HG03280 (cell line): Measurements from ENCODE around the gene PGM5.
"Not testable (repeated sequence)": the region's sequence is repeated elsewhere in the genome, so short reads cannot be mapped to it uniquely, and the experiment has no call there.

Experiments
- ATAC-seq: cut with Tn5 transposase; IDR thresholded peaks from one replicate; pipeline ENCODE4 v1.9.1; 2021; ENCODE audit warnings: mild to moderate bottlenecking, moderate library complexity; ENCODE audit not compliant: unreplicated experiment

PGM5 gene

GRCh38 chr9:68356380-68357118 lies at the start of gene PGM5:
TSS of gene PGM5 (plus strand) at chr9:68356611. CDS start at chr9:68357128, 517 bp downstream.
- ATAC-seq = peak; percentile 48

- ATAC-seq = not testable (repeated sequence)
These were observed 49.3 kb upstream of the PGM5 start for GRCh38 chr9:68307127-68307526.

GRCh38 chr9:68307654-68308053 lies 48.8 kb upstream of the PGM5 start:
- ATAC-seq = not testable (repeated sequence)

- not testable (repeated sequence) for ATAC-seq
These were observed 45.2 kb upstream of the PGM5 start for GRCh38 chr9:68311208-68311607.

- ATAC-seq = not testable (repeated sequence)
These were observed 38.2 kb upstream of the PGM5 start for GRCh38 chr9:68318209-68318608.

- ATAC-seq = not testable (repeated sequence)
These were observed 32.7 kb upstream of the PGM5 start for GRCh38 chr9:68323749-68324148.

GRCh38 chr9:68324518-68324917 lies 31.9 kb upstream of the PGM5 start:
- ATAC-seq = not testable (repeated sequence)

- ATAC-seq = not testable (repeated sequence)
These were observed 27.3 kb upstream of the PGM5 start for GRCh38 chr9:68329106-68329505.

GRCh38 chr9:68330531-68331173 lies 25.8 kb upstream of the PGM5 start:
- ATAC-seq = not testable (repeated sequence)

- not testable (repeated sequence) for ATAC-seq
These were observed 24.3 kb upstream of the PGM5 start for GRCh38 chr9:68332122-68332521.

GRCh38 chr9:68335935-68336334 lies 20.5 kb upstream of the PGM5 start:
- not testable (repeated sequence) for ATAC-seq

- not testable (repeated sequence) for ATAC-seq
These were observed 19.6 kb upstream of the PGM5 start for GRCh38 chr9:68336639-68337339.

- ATAC-seq = not testable (repeated sequence)
These were observed 18.4 kb upstream of the PGM5 start for GRCh38 chr9:68338000-68338399.

GRCh38 chr9:68342265-68343025 lies 14.0 kb upstream of the PGM5 start:
- ATAC-seq = peak; percentile 65

GRCh38 chr9:68343242-68343641 lies 13.2 kb upstream of the PGM5 start:
- not testable (repeated sequence) for ATAC-seq

- not testable (repeated sequence) for ATAC-seq
These were observed 12.4 kb upstream of the PGM5 start for GRCh38 chr9:68343992-68344391.

GRCh38 chr9:68351689-68352088 lies 4.7 kb upstream of the PGM5 start:
- ATAC-seq = not testable (repeated sequence)

- not testable (repeated sequence) for ATAC-seq
These were observed 425 bp upstream of the PGM5 start for GRCh38 chr9:68355993-68356379.

- not testable (repeated sequence) for ATAC-seq
These were observed 806 bp downstream of the PGM5 start for GRCh38 chr9:68357119-68357714.

GRCh38 chr9:68366933-68367547 lies 10.6 kb downstream of the PGM5 start:
- not testable (repeated sequence) for ATAC-seq
